Stimulated activated CD8-positive, alpha-beta memory T cell treated with anti-CD3 and anti-CD28 coated beads, Interleukin-2, amount 100 ng/mL, for 48 hours (primary cell): ENCODE measurements around the gene CDY2B.
"Not testable (repeated sequence)": the region's sequence is repeated elsewhere in the genome, so short reads cannot be mapped to it uniquely, and the experiment has no call there.

ENCODE experiments used
- DNase-seq, 2 donors: peaks; one replicate each; pipeline ENCODE4 v3.0.0-alpha.2; 2020; ENCODE audit warnings: low read depth in 2 of 2

Gene CDY2B

DNA sequence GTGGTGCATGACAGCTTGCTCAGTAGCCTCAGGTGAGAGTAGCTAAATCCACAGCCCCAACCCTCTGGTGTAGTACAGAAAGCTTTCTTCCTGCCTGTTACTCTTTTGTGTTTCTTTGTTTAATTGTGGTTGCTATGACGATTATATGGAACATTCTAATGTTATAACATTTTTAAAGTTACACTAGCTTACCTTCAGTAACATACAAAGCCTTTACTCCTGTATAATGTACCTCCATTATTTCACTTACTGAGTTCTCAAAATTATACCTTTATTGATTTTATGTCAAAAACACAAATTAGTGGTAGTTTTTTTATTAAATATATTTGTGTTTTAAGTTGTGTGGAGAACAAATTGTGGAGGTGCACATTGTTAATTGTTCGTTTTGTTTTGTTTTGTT is at the start of gene CDY2B:
Gene CDY2B, minus strand, starts transcription at position 101 of the 400 bp plus-strand sequence. CDS start 328 bp downstream, outside the sequence.
- not testable (repeated sequence) for DNase-seq

DNA sequence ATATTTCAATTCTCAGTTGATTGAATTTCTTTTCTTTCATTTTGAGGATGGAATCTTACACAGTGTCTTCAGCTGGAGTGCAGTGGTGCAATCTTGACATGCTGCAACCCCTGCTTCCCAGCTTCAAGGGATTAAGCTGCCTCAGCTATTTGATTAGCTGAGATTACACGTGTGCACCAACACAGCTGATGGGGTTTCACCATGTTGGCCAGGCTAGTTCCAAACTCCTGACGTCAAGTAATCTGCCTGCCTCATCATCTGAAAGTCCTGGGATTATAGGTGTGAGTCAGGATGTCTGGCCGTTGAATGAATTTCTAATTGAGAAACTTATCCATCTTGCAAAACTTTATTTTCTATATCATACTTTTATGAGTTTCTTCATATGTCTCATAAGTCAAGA is 28.0 kb upstream of the CDY2B start:
- DNase-seq = not testable (repeated sequence)

DNA sequence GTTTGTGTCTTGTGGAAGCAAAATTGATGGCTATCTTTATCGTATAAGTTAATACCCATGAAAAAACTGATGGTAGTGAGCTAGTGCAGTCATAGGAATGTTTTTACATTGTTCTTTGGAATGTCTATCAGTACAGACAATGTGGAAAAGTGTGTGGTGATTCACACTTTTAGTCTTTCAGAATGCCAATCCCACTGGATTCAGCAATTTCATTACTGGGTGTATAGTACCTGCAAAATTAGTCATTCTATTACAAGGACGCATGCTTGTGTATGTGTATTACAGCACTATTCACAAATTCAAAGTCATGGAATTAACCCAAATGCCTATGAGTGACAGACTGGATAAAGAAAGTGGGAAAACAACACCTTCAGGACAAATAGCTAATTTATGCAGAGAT is 27.3 kb upstream of the CDY2B start:
- not testable (repeated sequence) for DNase-seq

DNA sequence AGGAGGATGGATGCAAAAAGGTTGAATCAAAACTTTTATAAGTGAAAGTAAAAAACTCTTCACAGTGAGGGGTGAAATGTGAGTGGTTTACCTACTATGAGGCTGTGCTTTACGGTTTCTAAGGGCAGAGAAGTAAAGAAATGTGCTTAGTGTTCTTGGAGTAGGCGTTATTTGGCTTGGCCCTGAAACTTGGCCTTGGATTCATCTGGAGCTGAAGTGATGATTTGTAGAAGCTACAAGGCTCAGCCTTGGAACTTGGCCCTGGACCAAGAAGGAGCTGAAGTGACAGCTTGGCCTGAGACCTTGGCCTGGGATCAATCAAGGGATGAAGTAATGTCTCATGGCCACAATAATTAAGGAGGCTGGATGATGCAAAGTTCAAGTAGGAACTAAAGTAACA is 1.7 kb upstream of the CDY2B start:
- not testable (repeated sequence) for DNase-seq

DNA sequence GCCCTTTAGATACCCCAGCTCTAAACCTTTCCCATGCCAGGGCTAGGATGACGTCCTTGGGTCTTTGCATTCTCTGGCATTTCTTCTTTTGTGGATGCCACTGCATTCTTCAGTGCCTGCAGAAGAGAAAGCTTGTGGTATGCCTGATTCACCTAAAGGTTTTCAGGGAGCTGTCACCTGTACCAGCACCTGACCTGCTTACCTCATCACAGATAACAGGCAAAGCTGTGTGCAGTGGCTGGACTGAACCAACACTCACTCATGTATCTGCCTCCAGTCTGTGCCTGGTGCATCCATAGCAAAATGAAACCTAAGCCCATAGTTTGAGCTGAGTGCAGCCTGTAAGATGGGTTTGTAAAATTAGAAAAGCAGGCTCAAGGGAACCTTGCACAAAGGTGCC is 3.3 kb downstream of the CDY2B start:
- DNase-seq = not testable (repeated sequence)

GRCh38 chrY:17875401-17875800 is 4.6 kb downstream of the CDY2B start:
- DNase-seq = not testable (repeated sequence)

- DNase-seq = not testable (repeated sequence)
Measured at GRCh38 chrY:17871194-17871903, 8.7 kb downstream of the CDY2B start.

DNA sequence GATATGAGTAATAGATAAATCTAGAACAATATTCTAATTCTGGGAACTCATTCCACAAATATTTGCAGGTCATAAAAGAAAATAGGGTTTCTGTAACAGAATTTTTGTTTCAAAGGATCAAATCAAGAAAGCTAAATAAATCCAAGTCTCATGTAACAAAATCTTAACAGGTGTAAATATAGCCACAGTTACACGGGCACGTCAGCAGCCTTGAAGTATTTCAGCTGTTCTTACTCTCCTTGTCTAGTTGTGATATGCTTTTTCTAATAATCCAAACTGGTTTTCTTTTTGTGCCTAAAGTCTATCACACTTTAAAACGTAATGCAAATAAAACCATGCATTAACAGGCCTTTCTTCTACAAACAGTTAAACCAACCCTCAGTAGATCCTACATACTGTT is 9.3 kb downstream of the CDY2B start:
- not testable (repeated sequence) for DNase-seq

GRCh38 chrY:17867850-17868249 is 12.2 kb downstream of the CDY2B start:
- DNase-seq = not testable (repeated sequence)

DNA sequence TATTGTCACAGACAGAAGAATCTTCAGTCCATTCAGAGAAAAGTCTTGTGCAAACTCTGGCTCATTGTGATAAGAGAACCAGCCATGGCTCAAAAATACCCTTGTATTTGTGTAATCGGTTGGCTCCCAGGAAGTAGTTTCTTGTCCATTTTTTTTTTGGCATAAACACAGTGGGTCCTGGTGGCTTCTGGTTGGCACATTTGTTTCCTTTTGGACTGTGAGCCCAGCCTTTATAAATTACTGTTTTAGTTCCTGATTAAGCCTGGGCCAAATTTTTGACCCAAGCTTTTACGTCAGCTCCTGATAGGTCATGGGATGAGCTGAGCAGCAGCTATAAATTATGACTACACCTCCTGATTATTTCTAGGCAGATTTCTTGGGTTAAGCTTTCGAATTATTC is 19.4 kb downstream of the CDY2B start:
- not testable (repeated sequence) for DNase-seq

- not testable (repeated sequence) for DNase-seq
Measured at GRCh38 chrY:17856963-17857848, 22.8 kb downstream of the CDY2B start.

- not testable (repeated sequence) for DNase-seq
Measured at GRCh38 chrY:17856508-17856907, 23.5 kb downstream of the CDY2B start.

GRCh38 chrY:17849131-17849530 is 30.9 kb downstream of the CDY2B start:
- DNase-seq = not testable (repeated sequence)

DNA sequence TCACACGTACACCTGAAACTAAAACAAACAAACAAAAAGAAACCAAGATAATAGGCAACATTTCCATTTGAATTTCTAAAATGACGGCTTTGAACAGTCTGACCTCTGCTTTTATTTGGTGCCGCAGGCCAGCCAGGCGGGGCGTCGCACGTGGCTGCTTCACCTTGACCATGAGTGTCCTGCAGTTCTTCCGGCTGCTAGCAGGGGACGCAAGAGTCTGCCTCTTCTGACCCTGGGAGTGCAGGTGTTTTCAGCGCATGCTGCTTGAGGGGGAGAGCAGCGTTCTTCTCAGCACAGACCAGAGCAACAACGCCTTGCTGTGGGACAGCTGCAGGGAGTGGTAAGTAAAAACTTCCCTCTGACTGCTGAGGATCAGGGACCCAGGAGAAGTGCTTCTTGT is 47.9 kb downstream of the CDY2B start:
- DNase-seq = not testable (repeated sequence)
